HepG2 (cell line): ENCODE data around the gene MDM4. TPM values are rescaled to one million over a fixed set of nuclear protein-coding genes. Genes with fewer than 3 reads are reported as not detected.

ENCODE experiments used
- AHDC1 ChIP-seq: sonication (generic); formaldehyde crosslinking; IDR thresholded peaks from 2 replicates; pipeline ENCODE4 v1.5.1; 2020; ENCODE audit warnings: mild to moderate bottlenecking, missing genetic modification reagents, borderline replicate concordance
- ATF6 ChIP-seq: sonication (generic); formaldehyde crosslinking; conservative IDR thresholded peaks from 2 replicates; pipeline ENCODE4 v1.4.0; 2020; ENCODE audit warnings: missing genetic modification reagents
- BORCS8-MEF2B ChIP-seq: sonication (generic); formaldehyde crosslinking; IDR thresholded peaks from 2 replicates; pipeline ENCODE4 v1.8.0; 2022; ENCODE audit warnings: mild to moderate bottlenecking, missing genetic modification reagents
- LRRFIP1 ChIP-seq: sonication (generic); formaldehyde crosslinking; conservative IDR thresholded peaks from 2 replicates; pipeline ENCODE4 v1.4.0; 2020; ENCODE audit warnings: missing genetic modification reagents
- MAF1 ChIP-seq: sonication (generic); formaldehyde crosslinking; IDR thresholded peaks from 2 replicates; pipeline ENCODE4 v1.5.0; 2020; ENCODE audit warnings: missing genetic modification reagents, borderline replicate concordance
- NR2F1 ChIP-seq, 2 experiments: fragments of 450-650 bp in 1 of 2; formaldehyde crosslinking in 1 of 2; IDR thresholded peaks; 2 replicates each; pipeline versions ENCODE4 v1.5.0 to v1.6.1; 2016 to 2020; ENCODE audit warnings: mild to moderate bottlenecking in 1 of 2, missing compliant biosample characterization in 1 of 2, missing genetic modification reagents in 1 of 2, moderate library complexity in 1 of 2
- REPIN1 ChIP-seq: sonication (generic); formaldehyde crosslinking; IDR thresholded peaks from 2 replicates; pipeline ENCODE4 v1.8.0; 2022; ENCODE audit warnings: missing genetic modification reagents, low read depth, mild to moderate bottlenecking, borderline replicate concordance
- SALL2 ChIP-seq: sonication (generic); formaldehyde crosslinking; IDR thresholded peaks from 2 replicates; pipeline ENCODE4 v1.8.1; 2023; ENCODE audit warnings: mild to moderate bottlenecking, missing genetic modification reagents, inconsistent platforms
- TFDP1 ChIP-seq: IDR thresholded peaks from 2 replicates; pipeline ENCODE4 v1.6.1; 2016; ENCODE audit warnings: missing compliant biosample characterization, missing genetic modification reagents, borderline replicate concordance
- THAP8 ChIP-seq: sonication (generic); formaldehyde crosslinking; IDR thresholded peaks from 2 replicates; pipeline ENCODE4 v1.5.1; 2020; ENCODE audit warnings: missing genetic modification reagents, mild to moderate bottlenecking, borderline replicate concordance
- ZFP1 ChIP-seq: IDR thresholded peaks from 2 replicates; pipeline ENCODE4 v1.6.1; 2016
- ZMYM2 ChIP-seq: sonication (generic); formaldehyde crosslinking; IDR thresholded peaks from 2 replicates; pipeline ENCODE4 v1.8.0; 2022; ENCODE audit warnings: mild to moderate bottlenecking, missing genetic modification reagents
- ZNF546 ChIP-seq: sonication (generic); formaldehyde crosslinking; conservative IDR thresholded peaks from 2 replicates; pipeline ENCODE4 v1.8.1; 2023; ENCODE audit warnings: mild to moderate bottlenecking, missing genetic modification reagents
- ZNF704 ChIP-seq: sonication (generic); formaldehyde crosslinking; IDR thresholded peaks from 2 replicates; pipeline ENCODE4 v1.8.1; 2023; ENCODE audit warnings: mild to moderate bottlenecking, inconsistent platforms, moderate library complexity, missing genetic modification reagents, borderline replicate concordance
- polyA plus RNA-seq, 8 experiments: library from polyadenylated mRNA; depleted of rRNA in 3 of 8; stranded (reverse) in 7 of 8; unstranded in 1 of 8; fragments of >200 nt; fragmentation: Illumina TruSeq in 4 of 8; extraction: Trizol in 4 of 8; gene quantifications; 2 replicates each; pipeline versions ENCODE4 v1.2.1 to v1.2.3, GENCODE V29; 2011 to 2016; ENCODE audit warnings: low read depth in 4 of 8, missing spikeins in 1 of 8, mixed read lengths in 1 of 8; ENCODE audit not compliant: insufficient read depth in 1 of 8
- total RNA-seq, 5 experiments: library from RNA; depleted of rRNA; stranded (reverse); fragments of >200 nt; fragmentation: Illumina TruSeq; extraction: Trizol; gene quantifications; 2 replicates each; pipeline ENCODE4 v1.2.3, GENCODE V29; 2016; ENCODE audit warnings: low read depth in 1 of 5

The MDM4 gene
- total and polyA plus RNA-seq, 2 of the 13 experiments (the other 11 are each of a cell fraction or from before 2014, with no cell fraction given): 14.9 to 19.0 TPM

- TF ChIP-seq SALL2 (CRISPR knock-in tag) (no peak), AHDC1 (no peak), ZMYM2 (CRISPR knock-in tag) (no peak), ZFP1 (no peak), LRRFIP1 (no peak), TFDP1 (CRISPR knock-in tag) (0 out of 2 replicates have a peak, but pooled peaks have one; percentile 10), REPIN1 (no peak), MAF1 (no peak), ZNF704 (CRISPR knock-in tag) (no peak), ZNF546 (no peak), BORCS8-MEF2B (no peak), NR2F1 (CRISPR knock-in tag; IDR thresholded peaks at IDR 0.05) (0 out of 4 replicates have a peak, but pooled peaks of 1 of the 2 experiments have one; percentile 11), ATF6 (no peak), THAP8 (CRISPR knock-in tag) (no peak)
Measured at GRCh38 chr1:204507317-204508105, 8.7 kb upstream of the MDM4 start (continued).
